Fibroblast of lung (primary cell): Measurements from ENCODE around the gene ZNF385A.

Source experiments
- EZH2 ChIP-seq: IDR thresholded peaks from 2 replicates; pipeline ENCODE4 v1.5.1; 2012; ENCODE audit warnings: low read length, control low read depth, mild to moderate bottlenecking; ENCODE audit errors: missing control alignments
- TF ChIP-seq, protein P1 (sequence below), 2 donors: IDR thresholded peaks in 1 of 2; conservative IDR thresholded peaks in 1 of 2; 1 replicate in 1 of 2; 2 replicates in 1 of 2; pipeline ENCODE4 v1.5.1; 2011 to 2012; ENCODE audit warnings: low read length in 2 of 2, control low read depth in 1 of 2, inconsistent platforms in 1 of 2, low read depth in 1 of 2, mild to moderate bottlenecking in 1 of 2

DNA sequence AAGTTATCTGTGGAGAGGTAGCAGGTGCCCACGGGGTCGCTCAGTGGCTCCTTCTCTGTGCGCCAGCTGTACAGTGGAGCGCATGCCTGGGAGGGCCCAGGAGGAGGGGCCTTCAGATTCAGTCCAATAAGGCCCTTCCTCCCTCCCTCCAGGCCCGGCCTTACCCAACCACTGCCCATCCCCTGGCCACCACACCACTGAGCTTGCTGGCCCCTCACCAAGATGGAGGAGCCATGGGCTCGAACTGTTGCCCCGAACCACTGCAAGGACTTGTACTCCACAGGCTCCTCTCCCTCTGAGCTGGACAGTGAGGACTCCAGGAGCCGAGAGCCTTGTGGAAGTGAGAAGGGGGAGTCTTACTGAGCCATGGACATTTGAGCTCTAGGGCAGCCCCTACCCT, 24.7 kb upstream of the ZNF385A start:
- TF ChIP-seq, protein P1, sequence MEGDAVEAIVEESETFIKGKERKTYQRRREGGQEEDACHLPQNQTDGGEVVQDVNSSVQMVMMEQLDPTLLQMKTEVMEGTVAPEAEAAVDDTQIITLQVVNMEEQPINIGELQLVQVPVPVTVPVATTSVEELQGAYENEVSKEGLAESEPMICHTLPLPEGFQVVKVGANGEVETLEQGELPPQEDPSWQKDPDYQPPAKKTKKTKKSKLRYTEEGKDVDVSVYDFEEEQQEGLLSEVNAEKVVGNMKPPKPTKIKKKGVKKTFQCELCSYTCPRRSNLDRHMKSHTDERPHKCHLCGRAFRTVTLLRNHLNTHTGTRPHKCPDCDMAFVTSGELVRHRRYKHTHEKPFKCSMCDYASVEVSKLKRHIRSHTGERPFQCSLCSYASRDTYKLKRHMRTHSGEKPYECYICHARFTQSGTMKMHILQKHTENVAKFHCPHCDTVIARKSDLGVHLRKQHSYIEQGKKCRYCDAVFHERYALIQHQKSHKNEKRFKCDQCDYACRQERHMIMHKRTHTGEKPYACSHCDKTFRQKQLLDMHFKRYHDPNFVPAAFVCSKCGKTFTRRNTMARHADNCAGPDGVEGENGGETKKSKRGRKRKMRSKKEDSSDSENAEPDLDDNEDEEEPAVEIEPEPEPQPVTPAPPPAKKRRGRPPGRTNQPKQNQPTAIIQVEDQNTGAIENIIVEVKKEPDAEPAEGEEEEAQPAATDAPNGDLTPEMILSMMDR (conservative IDR thresholded peaks at IDR 0.05 in 1 of 2, IDR thresholded peaks at IDR 0.05 in 1 of 2; ENCODE audit: low read depth in 1 of 2, low read length in 2 of 2): no peak
- no peak for TF ChIP-seq EZH2
